Spleen (tissue), 11 donors: Measurements from ENCODE around the gene ZCWPW1. TPM values are rescaled to one million over a fixed set of nuclear protein-coding genes. Genes with fewer than 3 reads are reported as not detected.

Experiments used
- DNase-seq: peaks from one replicate; pipeline ENCODE4 v3.0.0-alpha.2; 2020
- H3K27ac ChIP-seq, 8 donors: fragments of 200-600 bp; sonication (generic) in 7 of 8; 1 replicate in 4 of 8; 2 replicates in 4 of 8; pipeline versions ENCODE4 v1.5.0 to v1.8.0; 2016 to 2021; ENCODE audit warnings: inconsistent platforms in 4 of 8, mild to moderate bottlenecking in 4 of 8, moderate library complexity in 1 of 8
- H3K27me3 ChIP-seq, 7 donors: fragments of 200-600 bp; sonication (generic) in 6 of 7; replicated peaks in 1 of 7; 1 replicate in 4 of 7; 2 replicates in 3 of 7; pipeline versions ENCODE4 v1.5.0 to v1.8.0; 2016 to 2021; ENCODE audit warnings: inconsistent platforms in 3 of 7, mild to moderate bottlenecking in 1 of 7
- H3K36me3 ChIP-seq, 6 donors: fragments of 200-600 bp; sonication (generic) in 5 of 6; 1 replicate in 4 of 6; 2 replicates in 2 of 6; pipeline versions ENCODE4 v1.5.0 to v1.8.0; 2016 to 2021; ENCODE audit warnings: inconsistent platforms in 2 of 6
- H3K4me1 ChIP-seq, 6 donors: fragments of 200-600 bp; sonication (generic) in 5 of 6; 1 replicate in 3 of 6; 2 replicates in 3 of 6; pipeline versions ENCODE4 v1.5.0 to v1.8.0; 2016 to 2021; ENCODE audit warnings: inconsistent platforms in 3 of 6
- H3K4me3 ChIP-seq, 8 donors: fragments of 200-600 bp; sonication (generic) in 7 of 8; 1 replicate in 4 of 8; 2 replicates in 4 of 8; pipeline versions ENCODE4 v1.5.0 to v1.8.0; 2016 to 2021; ENCODE audit warnings: inconsistent platforms in 4 of 8, mild to moderate bottlenecking in 4 of 8, moderate library complexity in 2 of 8
- H3K9me3 ChIP-seq, 8 donors: fragments of 200-600 bp; sonication (generic) in 7 of 8; 1 replicate in 4 of 8; 2 replicates in 4 of 8; pipeline versions ENCODE4 v1.5.0 to v1.8.0; 2016 to 2021; ENCODE audit warnings: inconsistent platforms in 4 of 8
- POLR2A ChIP-seq, 3 donors: fragments of 450-650 bp; IDR thresholded peaks; one replicate each; pipeline ENCODE4 v1.5.1; 2017; ENCODE audit warnings: antibody characterized with exemption in 3 of 3, mild to moderate bottlenecking in 1 of 3
- POLR2AphosphoS5 ChIP-seq, 3 donors: sonication (generic); formaldehyde crosslinking; IDR thresholded peaks; one replicate each; pipeline ENCODE4 v1.5.1; 2017; ENCODE audit warnings: antibody characterized with exemption in 3 of 3
- WGBS, 5 donors: extraction: QIAGEN DNeasy Blood & Tissue Kit in 3 of 5; methylation state at CpG; one replicate each; pipeline versions ENCODE4 v1.1.5 to v1.1.7; 2013 to 2018; 5-methylcytosine and 5-hydroxymethylcytosine counted together
- intact Hi-C: fragments of 100-400 bp; cut with DNase I; formaldehyde crosslinking; loops from one replicate; pipeline ENCODE4 v1.15.0; 2023; ENCODE audit warnings: low total_unique reads
- polyA plus RNA-seq, 3 donors: library from polyadenylated mRNA; stranded (reverse); fragments of 200-250 nt; gene quantifications; one replicate each; pipeline ENCODE4 v1.2.1, GENCODE V29; 2013
- total RNA-seq, 7 donors: library from RNA; depleted of rRNA in 3 of 7; stranded (reverse); fragments of >200 nt in 3 of 7; fragmentation: NEBNext Ultra II Directional in 4 of 7; extraction: Animal tissue kit (Norgen Biotek cat#: 25700) in 4 of 7; gene quantifications; one replicate each; pipeline versions ENCODE4 v1.1.0 to v1.2.1, GENCODE V29; 2016 to 2021
- TF ChIP-seq, protein P1 (sequence below), 11 experiments: fragments of 200-600 bp in 7 of 11; fragments of 450-650 bp in 4 of 11; sonication (generic) in 4 of 11; IDR thresholded peaks in 8 of 11; conservative IDR thresholded peaks in 3 of 11; 1 replicate in 7 of 11; 2 replicates in 4 of 11; pipeline versions ENCODE4 v1.4.0 to v1.8.0; 2016 to 2021; ENCODE audit warnings: antibody characterized with exemption in 11 of 11, inconsistent platforms in 4 of 11, mild to moderate bottlenecking in 1 of 11
- donor health status: healthy with polysubstance abuse.
- donor health status: DM: no; HTN: no; CAD: no; lungs with moderate emphysema.
- donor health status: DM: no; HTN: no; CAD: no.
- donor health status: Bipolar disorder and iron deficiency.
- donor health status: healthy.
- donor health status: DM: no; HTN: no; CAD: no.
- donor health status: DM: yes; HTN: yes; CAD: no.

Gene ZCWPW1
- total and polyA plus RNA-seq, 10 donors: 4.5 to 42.6 (median 6.6) TPM

DNA sequence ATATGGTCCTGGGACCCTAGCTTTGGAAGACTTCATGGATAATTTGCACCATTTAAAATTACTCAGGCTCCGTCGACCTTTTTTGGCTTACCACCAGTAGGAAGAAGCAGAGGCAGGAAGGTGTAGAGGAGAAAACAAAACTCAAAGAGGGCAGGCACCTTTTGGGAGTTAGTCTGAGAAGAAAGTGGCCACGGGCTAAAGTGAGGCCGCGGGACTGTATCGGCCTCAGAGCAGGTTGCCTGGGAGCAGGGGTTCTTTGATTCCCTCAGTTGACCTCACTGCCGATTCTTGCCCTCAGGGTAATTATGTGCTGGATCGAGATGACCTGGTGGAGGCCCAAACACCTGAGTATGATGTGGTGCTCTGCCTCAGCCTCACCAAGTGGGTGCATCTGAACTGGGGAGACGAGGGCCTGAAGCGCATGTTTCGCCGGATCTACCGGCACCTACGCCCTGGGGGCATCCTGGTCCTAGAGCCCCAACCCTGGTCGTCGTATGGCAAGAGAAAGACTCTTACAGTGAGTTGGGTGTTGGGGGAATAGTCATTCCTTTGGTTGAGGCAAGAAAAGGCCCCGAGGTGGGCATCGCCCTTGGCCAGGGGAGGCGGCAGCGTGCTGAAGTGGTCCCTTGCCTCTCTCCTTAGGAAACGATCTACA lies 4.2 kb upstream of the ZCWPW1 start:
- peak; percentile 76 for DNase-seq
- TF ChIP-seq POLR2AphosphoS5 (IDR thresholded peaks at IDR 0.05) (peak; percentile 47 to 73 (median 59)), POLR2A (IDR thresholded peaks at IDR 0.05) (no peak)
- TF ChIP-seq, protein P1, sequence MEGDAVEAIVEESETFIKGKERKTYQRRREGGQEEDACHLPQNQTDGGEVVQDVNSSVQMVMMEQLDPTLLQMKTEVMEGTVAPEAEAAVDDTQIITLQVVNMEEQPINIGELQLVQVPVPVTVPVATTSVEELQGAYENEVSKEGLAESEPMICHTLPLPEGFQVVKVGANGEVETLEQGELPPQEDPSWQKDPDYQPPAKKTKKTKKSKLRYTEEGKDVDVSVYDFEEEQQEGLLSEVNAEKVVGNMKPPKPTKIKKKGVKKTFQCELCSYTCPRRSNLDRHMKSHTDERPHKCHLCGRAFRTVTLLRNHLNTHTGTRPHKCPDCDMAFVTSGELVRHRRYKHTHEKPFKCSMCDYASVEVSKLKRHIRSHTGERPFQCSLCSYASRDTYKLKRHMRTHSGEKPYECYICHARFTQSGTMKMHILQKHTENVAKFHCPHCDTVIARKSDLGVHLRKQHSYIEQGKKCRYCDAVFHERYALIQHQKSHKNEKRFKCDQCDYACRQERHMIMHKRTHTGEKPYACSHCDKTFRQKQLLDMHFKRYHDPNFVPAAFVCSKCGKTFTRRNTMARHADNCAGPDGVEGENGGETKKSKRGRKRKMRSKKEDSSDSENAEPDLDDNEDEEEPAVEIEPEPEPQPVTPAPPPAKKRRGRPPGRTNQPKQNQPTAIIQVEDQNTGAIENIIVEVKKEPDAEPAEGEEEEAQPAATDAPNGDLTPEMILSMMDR (IDR thresholded peaks at IDR 0.05 in 8 of 11, conservative IDR thresholded peaks at IDR 0.05 in 3 of 11): no peak
- 83 to 91% (median 86%) methylated on average over 21 of the region's 21 CpGs for WGBS, 5 donors

DNA sequence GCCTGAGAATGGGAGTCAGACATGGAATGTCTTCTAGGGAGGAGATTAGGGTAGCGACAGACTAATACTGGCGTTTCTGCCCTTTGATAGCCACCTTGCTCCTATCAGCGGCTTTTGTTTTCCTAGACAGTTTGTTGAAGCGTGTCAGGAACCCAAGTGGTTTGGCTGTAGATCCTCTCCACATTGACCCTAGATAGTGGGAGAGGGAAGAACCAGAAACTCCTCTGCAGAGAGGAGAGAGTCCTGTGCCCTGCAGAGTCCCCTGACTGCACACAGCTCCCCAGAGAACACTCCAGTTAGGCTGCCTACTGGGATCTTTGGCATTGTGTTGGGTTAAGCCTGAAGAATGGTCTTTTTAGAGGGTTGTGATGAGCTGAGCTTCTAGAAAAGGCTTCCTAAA lies 3.5 kb upstream of the ZCWPW1 start:
- Histone ChIP-seq H3K4me1 (peaks cover 45 to 74% (median 65%) of the 10 kb centered on the region in 6 donors), H3K36me3 (peaks cover 2 to 47% (median 23%) of the 10 kb centered on the region in 6 donors), H3K27ac (peak overlapping the region in 7 of 8 donors; percentile 23 to 100 (median 100)), H3K9me3 (no peaks in the 10 kb centered on the region), H3K4me3 (peak overlapping the region in 4 of 8 donors; percentile 77 to 97 (median 83)), H3K27me3 (no peaks in the 10 kb centered on the region)
- 64 to 87% (median 79%) methylated on average over 4 of the region's 4 CpGs for WGBS, 5 donors
- DNase-seq: no peak
- intact Hi-C loops: no loop called here
- TF ChIP-seq POLR2A (IDR thresholded peaks at IDR 0.05) (no peak), POLR2AphosphoS5 (IDR thresholded peaks at IDR 0.05) (no peak)
- TF ChIP-seq, protein P1 (IDR thresholded peaks at IDR 0.05 in 8 of 11, conservative IDR thresholded peaks at IDR 0.05 in 3 of 11): no peak

More for the DNA sequence above, 4.2 kb upstream of the ZCWPW1 start:
- Histone ChIP-seq H3K9me3 (no peaks in the 10 kb centered on the region), H3K4me1 (peaks cover 45 to 76% (median 67%) of the 10 kb centered on the region in 6 donors), H3K27ac (peak overlapping the region in 7 of 8 donors; percentile 45 to 100 (median 100)), H3K36me3 (peaks cover 2 to 47% (median 23%) of the 10 kb centered on the region in 6 donors), H3K27me3 (no peaks in the 10 kb centered on the region), H3K4me3 (peak overlapping the region in 3 of 8 donors; percentile 12 to 97 (median 85))
- intact Hi-C loops: no loop called here

DNA sequence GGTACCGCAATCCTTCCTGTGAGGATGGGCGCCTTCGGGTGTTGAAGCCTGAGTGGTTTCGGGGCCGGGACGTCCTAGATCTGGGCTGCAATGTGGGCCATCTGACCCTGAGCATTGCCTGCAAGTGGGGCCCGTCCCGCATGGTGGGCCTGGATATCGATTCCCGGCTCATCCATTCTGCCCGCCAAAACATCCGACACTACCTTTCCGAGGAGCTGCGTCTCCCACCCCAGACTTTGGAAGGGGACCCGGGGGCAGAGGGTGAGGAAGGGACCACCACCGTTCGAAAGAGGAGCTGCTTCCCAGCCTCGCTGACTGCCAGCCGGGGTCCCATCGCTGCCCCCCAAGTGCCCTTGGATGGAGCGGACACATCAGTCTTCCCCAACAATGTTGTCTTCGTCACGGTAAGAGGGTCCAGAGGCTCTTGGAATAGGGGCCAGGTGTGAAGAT lies 2.8 kb upstream of the ZCWPW1 start:
- peak; percentile 84 for DNase-seq
- intact Hi-C loops: no loop called here
- TF ChIP-seq POLR2AphosphoS5 (IDR thresholded peaks at IDR 0.05): peak in 2 of 3 donors; percentile 27 to 33
- no peak for TF ChIP-seq POLR2A (IDR thresholded peaks at IDR 0.05)
- Histone ChIP-seq H3K27me3 (no peaks in the 10 kb centered on the region), H3K27ac (peak overlapping the region; percentile 99 to 100 (median 100)), H3K4me1 (peaks cover 45 to 68% (median 60%) of the 10 kb centered on the region in 6 donors), H3K4me3 (peak overlapping the region in 7 of 8 donors; percentile 67 to 97 (median 81)), H3K36me3 (peaks cover 2 to 47% (median 23%) of the 10 kb centered on the region in 6 donors), H3K9me3 (no peaks in the 10 kb centered on the region)
- 77 to 95% (median 83%) methylated on average over 17 to 23 of the region's 23 CpGs for WGBS, 5 donors

DNA sequence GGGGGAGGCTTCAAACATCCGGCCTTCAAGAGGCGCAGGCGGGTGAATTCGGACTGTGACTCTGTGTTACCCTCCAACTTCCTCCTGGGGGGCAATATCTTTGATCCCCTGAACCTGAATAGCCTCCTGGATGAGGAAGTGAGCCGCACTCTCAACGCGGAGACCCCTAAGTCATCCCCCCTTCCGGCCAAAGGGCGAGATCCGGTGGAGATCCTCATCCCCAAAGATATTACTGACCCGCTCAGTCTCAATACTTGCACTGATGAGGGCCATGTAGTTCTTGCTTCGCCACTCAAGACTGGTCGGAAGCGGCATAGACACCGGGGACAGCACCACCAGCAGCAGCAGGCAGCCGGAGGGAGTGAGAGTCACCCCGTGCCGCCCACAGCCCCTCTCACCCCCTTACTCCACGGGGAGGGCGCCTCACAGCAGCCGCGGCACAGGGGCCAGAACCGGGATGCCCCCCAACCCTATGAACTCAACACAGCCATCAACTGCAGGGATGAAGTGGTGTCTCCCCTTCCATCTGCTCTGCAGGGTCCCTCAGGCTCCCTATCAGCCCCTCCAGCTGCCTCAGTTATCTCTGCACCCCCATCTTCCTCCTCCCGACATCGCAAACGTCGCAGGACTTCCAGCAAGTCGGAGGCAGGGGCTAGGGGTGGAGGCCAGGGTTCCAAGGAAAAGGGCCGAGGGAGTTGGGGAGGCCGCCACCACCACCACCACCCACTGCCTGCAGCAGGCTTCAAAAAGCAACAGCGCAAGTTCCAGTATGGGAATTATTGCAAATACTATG lies 2.2 kb upstream of the ZCWPW1 start:
- Histone ChIP-seq H3K27me3 (no peaks in the 10 kb centered on the region), H3K27ac (peak overlapping the region; percentile 99 to 100 (median 100)), H3K4me1 (peaks cover 45 to 66% (median 60%) of the 10 kb centered on the region in 6 donors), H3K9me3 (no peaks in the 10 kb centered on the region), H3K36me3 (peaks cover 2 to 47% (median 23%) of the 10 kb centered on the region in 6 donors), H3K4me3 (peak overlapping the region; percentile 67 to 97 (median 79))
- TF ChIP-seq POLR2AphosphoS5 (IDR thresholded peaks at IDR 0.05): peak in 1 of 3 donors; percentile 60
- TF ChIP-seq, protein P1 (IDR thresholded peaks at IDR 0.05 in 8 of 11, conservative IDR thresholded peaks at IDR 0.05 in 3 of 11): no peak
- DNase-seq: peak; percentile 89
- 13 to 25% (median 17%) methylated on average over 20 to 31 of the region's 31 CpGs for WGBS, 5 donors
- intact Hi-C loops: no loop called here
